ENCODE results near the gene C12orf50.

The C12orf50 gene

GRCh38 chr12:88029093-88029665 lies at the start of gene C12orf50:
TSS of gene C12orf50 (minus strand) at chr12:88029401. CDS start at chr12:88026962, 2,439 bp downstream.
- no peak within 1 kb of the TSS for H3K4me3 ChIP-seq (ENCODE audit: low read depth, low read length)
- no peak for TF ChIP-seq CTCF (conservative IDR thresholded peaks at IDR 0.05; ENCODE audit: low read depth, low read length)
- no peak for DNase-seq (ENCODE audit: low read depth)

GRCh38 chr12:88067301-88067700 lies 38.1 kb upstream of the C12orf50 start:
- peak; percentile 18 for DNase-seq (ENCODE audit: low read depth)
- TF ChIP-seq CTCF (conservative IDR thresholded peaks at IDR 0.05; ENCODE audit: low read depth, low read length): no peak
- no peak overlapping the region for H3K4me3 ChIP-seq (ENCODE audit: low read depth, low read length)

- H3K4me3 ChIP-seq (ENCODE audit: low read depth, low read length): no peak overlapping the region
- peak; percentile 18 for DNase-seq (ENCODE audit: low read depth)
- TF ChIP-seq CTCF (conservative IDR thresholded peaks at IDR 0.05; ENCODE audit: low read depth, low read length): no peak
Observed at GRCh38 chr12:88063375-88063774, 34.2 kb upstream of the C12orf50 start.

GRCh38 chr12:88062474-88062873 lies 33.3 kb upstream of the C12orf50 start:
- no peak overlapping the region for H3K4me3 ChIP-seq (ENCODE audit: low read depth, low read length)
- no peak for TF ChIP-seq CTCF (conservative IDR thresholded peaks at IDR 0.05; ENCODE audit: low read depth, low read length)
- DNase-seq (ENCODE audit: low read depth): no peak

GRCh38 chr12:88058719-88059077 lies 29.5 kb upstream of the C12orf50 start:
- TF ChIP-seq CTCF (conservative IDR thresholded peaks at IDR 0.05; ENCODE audit: low read depth, low read length): no peak
- no peak for DNase-seq (ENCODE audit: low read depth)
- no peak overlapping the region for H3K4me3 ChIP-seq (ENCODE audit: low read depth, low read length)

- no peak overlapping the region for H3K4me3 ChIP-seq (ENCODE audit: low read depth, low read length)
- DNase-seq (ENCODE audit: low read depth): peak; percentile 41
- TF ChIP-seq CTCF (conservative IDR thresholded peaks at IDR 0.05; ENCODE audit: low read depth, low read length): no peak
Observed at GRCh38 chr12:88057994-88058718, 29.0 kb upstream of the C12orf50 start.

- no peak overlapping the region for H3K4me3 ChIP-seq (ENCODE audit: low read depth, low read length)
- no peak for TF ChIP-seq CTCF (conservative IDR thresholded peaks at IDR 0.05; ENCODE audit: low read depth, low read length)
- DNase-seq (ENCODE audit: low read depth): no peak
Observed at GRCh38 chr12:88056571-88056970, 27.4 kb upstream of the C12orf50 start.

Measured in choroid plexus epithelial cell (primary cell).